EL (cell line): Measurements from ENCODE around the gene TLCD5.

Experiments
- DNase-seq: peaks from one replicate; pipeline ENCODE4 v3.0.0-alpha.2; 2016

TLCD5 gene

DNA sequence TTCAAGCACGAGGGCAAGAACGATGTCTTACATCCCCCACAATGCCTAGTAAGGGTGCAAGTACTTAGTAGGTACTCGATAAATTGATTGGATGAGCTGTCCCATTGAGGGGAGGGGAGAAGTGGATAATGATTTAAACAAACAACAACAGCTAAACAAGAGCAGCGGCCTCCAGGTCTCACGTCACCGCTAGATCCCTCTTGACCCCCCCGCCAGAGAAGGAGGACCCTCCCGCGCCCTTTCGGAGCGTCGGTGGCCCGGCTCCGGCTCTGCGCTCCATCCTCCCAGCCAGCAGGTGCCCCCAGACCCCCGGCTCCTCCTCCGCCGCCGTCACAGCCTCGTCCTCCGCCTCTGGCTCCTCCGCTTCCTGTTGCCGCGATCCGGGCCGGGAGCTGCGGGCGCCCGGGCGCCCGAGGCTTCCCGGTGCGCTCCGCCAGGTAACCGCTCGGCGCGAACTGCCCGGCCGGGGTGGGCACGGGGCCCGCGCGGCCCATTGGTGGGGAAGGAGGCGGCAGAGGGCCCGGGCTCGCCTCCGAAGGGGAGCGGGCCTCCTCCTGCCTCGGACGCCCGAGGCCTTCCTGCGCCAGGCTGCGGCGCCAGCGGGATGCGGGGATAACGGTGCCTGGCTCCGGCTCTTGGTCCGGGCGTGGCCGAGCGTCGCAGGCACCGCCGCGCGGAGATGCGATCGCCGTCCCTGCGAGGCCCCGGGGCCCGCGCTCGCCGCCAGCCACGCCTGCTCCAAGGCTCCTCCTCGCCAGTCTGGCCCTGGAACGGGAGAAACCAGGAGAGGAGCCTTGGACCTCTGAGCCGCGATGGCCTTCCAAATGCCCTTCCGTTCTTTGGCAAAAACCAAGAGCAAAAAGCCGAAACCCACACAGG is at the start of gene TLCD5:
Gene TLCD5 (plus strand): TSS at position 368 of the 879 bp plus-strand sequence. CDS start 2,143 bp downstream, outside the sequence.
- DNase-seq = peak; percentile 75

DNA sequence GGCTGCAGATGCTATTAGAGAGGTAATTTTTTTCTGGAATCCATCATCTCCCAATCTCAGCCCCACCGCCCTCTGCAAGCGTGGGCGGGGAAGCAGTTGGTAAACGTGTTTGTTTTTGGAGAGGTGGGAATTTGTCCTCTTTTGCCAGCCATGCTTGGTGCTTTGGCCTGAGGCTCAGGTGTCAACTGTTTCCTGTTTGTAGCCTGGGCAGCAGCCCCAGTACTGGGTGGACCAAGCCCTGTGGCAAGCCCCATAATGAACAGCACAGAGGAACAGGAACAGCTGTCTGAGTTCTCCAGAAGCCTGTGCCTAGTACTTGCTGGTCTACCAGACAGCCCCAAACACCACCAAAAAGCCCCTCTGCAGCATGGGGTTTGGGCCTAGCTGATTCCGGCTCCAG is 45.6 kb upstream of the TLCD5 start:
- no peak for DNase-seq

DNA sequence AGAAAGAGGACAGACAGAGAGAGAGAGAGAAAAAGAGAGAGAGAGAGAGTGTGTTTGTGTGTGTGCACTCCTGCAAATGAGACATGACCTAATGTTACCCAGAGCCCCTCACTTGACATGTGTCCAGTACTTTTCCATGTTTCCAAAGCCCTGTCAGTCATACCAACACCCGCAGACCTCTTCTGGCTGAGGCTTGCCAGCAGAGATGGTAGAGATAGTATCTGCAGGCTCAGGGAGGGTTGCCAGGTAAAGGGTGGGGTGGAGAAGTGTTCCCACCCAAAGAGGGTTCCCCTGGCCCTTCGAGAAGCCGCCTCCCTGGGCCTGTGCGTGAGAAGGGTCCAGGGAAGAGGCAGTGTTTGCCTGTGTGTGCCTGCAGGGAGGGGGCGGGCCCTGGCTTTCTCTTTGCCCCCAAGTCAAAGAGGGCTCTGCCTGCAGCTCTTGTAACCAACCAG is 44.5 kb upstream of the TLCD5 start:
- DNase-seq = no peak

DNA sequence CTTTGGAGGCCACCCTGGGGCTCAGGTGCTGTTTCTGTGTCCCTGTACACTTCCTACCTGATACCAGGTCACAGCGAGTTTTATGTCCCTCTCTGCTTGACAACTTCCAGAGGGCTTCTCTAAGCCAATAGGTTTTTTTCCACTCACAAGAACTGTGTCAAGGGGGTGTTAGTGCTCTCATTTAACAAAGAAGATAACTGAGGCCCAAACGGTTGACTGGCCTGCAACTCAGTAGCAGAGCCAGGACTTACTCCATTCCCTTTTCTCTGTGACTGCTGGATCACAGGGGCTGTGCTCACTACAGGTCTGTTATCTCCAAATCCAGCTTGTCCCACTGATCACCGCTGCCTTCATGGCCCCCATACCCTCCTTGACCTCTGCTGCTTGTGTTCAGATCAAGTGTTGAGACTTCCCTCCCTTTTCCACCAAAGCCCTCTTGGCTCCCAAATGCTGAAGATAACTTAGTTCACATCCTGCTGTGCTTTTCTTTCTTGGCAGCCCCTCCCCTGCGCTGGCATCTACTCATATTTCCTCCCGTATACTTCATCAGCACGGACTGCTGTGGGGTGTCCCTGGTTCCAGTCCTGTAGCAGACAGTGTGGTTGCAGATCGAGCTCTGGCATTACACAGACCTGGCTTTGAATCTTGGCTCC is 43.8 kb upstream of the TLCD5 start:
- peak; percentile 8 for DNase-seq

DNA sequence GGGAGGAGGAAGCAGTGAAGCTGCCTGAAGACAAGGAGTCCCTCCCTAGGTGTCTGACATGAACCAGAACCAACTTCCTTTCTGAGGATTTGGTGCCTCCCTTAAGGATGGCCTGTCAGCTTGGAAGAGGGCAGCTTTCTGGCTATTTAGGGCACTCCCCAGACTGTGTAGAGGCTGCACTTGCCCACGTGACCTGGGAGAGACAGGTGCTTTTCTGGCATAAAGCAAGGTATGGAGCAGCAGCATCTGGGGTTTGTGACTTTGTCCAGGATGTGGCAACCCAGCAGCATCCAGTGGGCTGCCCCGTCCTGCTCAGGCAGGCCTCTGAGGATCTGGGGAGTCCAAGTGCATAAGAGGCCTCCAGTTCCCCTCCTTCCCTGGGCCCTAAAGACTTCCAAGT is 42.0 kb upstream of the TLCD5 start:
- DNase-seq = no peak

DNA sequence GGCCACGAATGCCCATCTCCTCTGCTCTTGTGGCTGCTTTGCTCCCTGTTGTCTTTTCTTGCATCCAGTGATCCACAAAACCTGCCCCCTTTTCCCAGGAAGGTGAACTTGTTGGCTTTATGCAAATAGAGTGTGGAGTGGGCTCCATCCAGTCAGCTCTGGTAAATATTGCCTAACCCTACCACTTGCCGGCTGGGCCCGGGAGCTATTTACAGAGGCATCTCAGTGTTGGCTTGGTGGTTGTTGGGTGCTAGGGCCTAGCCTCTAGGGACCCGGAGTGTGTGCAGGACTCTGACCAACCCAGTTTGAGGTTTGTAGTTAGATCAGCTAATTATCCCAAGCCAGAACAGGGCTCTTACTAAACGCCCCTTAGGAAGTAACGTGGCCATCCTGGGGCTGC is 40.8 kb upstream of the TLCD5 start:
- no peak for DNase-seq

DNA sequence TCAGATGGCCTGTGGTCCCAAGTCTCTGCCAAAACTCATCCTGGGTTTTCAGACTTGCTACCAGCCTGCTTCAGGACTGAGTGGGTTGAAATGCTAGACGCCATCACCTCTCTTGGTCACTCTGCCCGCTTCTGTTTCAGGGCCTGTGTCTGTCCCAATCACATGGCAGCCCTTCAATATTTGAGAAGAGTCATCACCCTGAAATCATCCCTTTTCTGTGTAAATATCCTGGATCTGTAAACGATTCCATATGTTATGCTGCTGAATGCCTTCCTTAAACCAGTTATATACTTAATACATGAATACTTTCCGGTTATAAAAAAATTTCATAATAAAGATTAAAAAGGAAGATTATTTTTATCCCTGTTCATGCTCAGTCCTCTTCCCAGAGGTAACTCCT is 39.8 kb upstream of the TLCD5 start:
- no peak for DNase-seq

DNA sequence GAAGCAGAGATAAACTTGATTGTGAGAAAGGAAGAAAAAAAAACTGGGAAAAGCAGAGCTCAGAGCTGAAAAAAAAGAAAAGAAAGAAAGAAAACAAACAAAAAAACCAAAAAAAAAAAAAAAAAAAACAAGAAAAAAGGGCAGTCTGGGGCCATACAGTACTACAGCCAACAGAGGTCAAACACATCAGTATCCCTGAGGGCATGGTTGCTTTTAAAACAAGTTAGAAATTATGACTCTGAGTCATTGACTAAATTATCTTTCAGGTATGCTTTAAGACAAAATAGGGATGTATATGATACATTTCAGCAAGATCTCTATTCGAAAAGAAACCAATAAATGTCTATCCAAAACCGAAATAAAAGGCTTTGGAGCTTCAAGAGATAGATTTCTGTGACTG is 37.1 kb upstream of the TLCD5 start:
- no peak for DNase-seq

DNA sequence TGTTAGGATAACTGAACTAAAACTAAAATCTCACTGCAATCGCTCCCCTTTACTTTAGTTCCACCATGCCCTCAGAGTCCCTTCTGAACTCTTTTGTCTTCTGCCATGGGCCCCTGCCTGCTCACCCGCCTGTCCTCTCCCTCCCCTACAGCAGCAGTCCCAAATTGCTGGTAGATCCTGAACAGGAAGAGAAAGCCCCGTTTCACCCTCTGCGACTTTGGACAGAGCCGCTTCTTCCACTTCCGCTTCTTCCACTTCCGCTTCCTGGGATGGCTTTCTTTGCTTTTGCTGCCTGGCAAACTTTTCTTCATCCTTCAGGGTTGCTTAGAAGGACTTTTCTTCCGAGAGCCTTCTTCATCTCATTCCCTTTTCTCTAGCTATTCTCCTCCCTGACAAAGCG is 35.7 kb upstream of the TLCD5 start:
- DNase-seq = no peak

DNA sequence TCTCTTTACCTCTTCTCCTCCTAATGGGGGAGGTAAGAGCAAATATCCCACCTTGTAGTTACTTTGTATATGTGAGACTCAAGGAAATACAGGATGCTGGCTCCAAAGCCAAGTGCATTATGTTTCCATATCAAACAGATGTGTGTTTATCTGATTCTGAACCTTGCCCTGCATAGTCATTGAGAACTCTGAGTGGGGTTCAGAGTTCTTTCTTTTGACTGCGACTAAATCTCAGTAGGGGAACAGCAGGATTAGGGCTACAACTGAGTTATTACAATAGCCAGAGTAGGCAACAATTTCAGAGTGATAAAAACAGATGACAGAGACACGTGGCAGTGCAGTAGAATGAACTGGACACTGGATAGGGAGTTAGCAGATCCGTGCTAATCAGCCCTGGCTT is 34.1 kb upstream of the TLCD5 start:
- no peak for DNase-seq

DNA sequence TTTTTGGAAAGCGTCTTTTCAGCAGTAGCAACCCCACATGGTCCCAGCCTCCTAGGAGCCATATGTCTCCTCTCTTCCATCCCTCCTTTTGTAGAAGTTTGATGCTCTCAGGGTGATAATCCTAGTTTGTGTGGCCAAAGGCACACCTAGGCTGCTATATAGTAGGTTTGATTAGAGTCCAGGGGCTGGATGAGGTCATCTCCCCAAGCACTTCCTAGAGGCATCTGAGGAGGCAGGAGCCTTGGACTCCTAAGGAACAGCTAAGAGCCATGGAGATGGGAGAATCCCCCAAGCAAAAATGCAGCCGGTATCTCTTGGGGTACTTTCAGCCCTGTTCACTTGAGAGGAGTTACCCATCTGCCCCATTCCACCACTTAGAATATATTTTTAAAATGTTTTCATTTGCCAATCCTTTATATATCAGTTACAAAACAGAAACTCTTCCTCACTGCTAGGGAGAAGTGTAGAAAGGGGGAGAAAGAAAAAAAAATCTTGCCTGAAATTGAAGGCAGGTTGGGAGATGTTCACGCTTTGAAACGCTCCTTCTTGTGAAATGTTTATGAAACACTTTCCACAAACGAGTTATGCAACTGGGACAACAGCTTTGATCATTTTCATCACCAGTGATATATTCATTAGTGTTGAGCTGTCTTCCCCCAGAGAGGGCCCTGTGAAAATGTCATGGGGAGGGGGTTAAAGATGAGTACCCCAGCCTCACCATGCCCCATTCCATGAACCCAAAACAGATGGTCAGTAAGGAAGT is 31.9 kb upstream of the TLCD5 start:
- no peak for DNase-seq

DNA sequence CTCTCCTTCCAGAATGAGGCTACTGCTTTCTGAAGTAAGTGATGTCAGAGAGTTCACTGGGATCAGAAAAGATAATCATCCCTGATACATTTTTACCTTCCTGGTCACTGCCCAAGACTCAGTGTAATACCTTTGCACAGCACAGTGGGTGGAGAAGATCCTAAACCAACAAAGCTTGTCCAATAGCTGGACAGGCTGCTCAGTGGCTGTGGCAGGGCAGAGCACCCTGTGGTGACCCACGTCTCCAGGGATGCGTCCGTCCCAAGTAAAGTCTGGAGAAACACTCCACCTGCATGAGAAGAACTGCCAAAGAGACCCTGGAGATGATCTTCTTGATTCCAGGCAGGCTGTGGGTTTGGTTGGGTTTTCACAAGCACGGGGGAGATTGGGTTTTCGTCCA is 31.0 kb upstream of the TLCD5 start:
- no peak for DNase-seq

DNA sequence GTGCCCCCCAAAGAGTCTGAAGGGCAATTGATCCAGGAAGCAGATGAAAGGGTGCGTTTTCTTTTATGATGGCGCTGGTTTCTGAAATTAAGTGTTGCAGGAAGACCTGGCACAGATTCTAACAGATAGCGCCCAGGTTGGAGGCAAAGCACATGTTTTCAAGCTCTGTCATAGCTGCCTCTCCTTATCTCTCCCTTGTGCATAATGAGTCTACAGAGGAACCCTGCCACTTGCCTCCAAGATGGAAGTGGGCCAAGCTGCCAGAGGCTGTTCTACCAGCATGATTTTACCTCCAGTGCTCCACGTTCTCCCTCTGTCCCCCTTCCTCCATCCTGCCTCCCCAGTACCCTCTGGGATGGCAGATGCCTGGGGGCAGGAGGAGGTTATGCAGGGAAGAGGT is 30.0 kb upstream of the TLCD5 start:
- DNase-seq = no peak

DNA sequence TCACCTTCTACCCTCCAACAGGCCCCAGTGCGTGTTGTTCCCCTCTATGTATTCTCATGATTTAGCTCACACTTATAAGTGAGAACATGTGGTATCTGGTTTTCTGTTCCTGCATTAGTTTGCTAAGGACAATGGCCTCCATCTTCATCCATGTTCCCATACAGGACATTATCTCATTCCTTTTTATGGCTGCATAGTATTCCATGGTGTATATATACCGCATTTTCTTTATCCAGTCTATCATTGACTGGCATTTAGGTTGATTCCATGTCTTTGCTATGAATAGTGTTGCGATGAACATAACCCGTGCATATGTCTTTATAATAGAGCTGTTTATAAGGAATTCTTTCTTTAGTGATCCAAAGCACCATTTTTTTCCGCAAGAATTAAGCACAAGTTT is 28.5 kb upstream of the TLCD5 start:
- DNase-seq = no peak

DNA sequence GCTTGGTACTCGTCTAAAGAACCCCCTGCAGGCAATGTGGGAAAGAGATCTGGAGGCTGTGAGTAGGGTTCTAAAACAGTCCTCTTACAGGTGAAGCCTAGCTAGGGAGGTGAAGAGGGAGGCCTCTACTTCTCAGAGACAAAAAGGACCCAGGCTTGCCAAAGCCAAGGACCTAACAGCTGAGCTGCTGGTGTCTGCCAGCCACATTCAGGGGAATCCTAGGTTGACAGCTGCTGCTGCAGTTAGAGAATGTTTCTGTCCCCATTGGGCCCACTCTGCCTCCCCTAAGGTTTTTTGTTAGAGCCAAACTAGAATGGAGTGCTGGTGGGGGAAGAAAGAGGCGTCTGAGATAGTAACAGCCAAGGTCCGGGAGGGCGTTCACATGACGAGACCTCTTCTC is 26.6 kb upstream of the TLCD5 start:
- no peak for DNase-seq

DNA sequence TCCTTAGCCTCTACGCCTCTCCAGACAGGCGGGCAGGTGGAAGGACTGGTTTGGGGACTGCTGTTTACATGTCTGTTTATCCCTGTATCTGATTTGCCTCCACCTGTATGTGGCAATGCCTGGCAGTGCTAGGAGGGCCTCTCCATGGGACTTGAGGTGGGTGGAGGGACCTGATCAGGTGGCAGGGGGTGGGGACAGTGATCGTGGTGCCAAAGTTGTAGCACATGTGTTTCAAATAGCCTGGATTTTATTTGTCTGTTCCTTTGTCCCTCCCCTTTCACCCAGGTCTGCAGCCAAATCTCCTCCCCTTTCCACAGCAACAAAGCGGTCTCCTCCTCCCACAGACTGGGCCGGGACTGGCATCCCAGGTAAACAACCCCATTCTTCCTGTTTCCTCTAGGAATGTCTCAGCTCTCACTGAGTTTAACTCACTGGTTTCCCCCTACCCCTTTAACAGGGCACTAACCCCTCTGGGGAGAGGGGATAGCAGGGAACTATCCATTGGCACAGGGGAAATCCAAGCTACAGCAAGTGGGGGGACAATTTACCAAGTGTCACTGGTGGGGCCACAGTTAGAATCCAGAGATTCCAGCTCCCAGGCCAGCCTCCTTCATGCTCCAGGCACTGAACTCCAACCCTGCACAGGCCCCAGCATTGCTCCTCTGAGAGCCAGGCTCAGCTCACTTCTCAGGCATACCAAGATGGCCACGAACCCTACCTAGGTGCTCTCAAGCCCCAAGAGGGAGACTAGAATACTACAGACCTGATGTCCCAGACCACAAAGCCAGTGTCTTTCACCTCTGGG is 22.9 kb upstream of the TLCD5 start:
- DNase-seq = no peak

DNA sequence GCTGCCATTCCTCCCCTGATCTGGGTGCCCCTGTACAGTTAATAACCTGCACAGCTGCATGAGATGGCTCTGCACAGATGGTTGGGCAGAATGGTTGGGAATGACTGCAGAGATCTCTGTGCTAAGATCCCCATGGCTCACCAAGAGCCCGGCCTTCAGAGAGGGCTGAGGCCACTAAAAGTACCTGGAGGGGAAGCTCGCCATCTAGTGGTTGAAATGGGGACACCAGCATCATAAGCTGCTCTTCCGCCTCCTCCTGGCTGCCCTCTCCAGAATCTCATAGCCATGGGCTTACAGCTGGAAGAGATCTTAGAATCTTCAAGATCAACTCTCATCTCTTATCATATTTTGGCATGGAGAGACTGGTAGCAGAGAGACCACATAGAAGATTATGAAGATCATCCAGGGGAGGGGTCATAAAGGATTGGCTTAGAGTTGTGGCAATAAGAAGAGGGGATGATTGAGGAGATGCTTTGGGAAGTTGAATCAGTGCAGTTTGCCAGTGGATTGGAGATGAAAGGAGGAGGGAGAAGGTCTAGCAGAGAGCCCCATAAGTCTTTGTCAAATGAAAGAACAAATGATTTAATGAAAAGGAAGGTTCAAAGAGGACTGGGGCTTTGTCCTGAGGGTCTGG is 22.0 kb upstream of the TLCD5 start:
- peak; percentile 79 for DNase-seq

DNA sequence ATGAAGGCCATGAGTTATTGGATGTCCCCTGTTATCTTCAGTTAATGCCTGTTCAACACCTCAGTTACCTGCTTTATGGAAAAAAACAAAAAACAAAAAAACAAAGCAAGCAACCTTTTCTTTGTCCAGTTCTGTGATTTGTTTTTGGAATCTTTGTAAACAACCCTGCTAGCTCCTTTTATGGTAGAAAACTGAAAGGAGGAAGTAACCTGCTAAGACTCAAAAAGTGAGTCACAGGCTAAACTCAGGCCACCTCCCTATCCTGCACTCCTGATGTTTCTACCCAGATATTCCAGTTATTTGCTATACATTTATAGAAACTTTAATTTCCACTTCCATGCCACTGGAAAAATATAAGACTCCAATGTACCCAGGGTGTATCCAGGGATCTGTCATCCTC is 20.6 kb upstream of the TLCD5 start:
- DNase-seq = peak; percentile 43

DNA sequence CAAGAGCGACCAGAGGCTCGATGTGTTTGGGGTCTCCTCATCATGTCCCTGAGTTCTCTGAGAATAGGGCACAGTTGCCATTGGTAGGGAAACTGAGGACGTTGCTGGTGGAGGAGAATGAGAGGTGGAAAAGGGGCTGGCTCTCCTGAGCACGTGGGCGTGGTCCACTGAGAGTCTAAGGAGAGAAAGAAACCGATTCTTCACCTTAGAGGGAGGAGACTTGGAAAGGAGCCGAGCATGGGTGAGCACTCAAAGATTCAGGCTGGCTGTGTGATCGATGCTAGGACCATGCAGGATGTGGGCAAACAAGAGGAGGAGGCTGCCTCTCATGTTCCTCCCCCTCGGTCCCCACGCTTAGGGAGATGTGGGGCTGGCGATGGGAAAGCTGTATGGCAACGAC is 19.8 kb upstream of the TLCD5 start:
- DNase-seq = no peak

DNA sequence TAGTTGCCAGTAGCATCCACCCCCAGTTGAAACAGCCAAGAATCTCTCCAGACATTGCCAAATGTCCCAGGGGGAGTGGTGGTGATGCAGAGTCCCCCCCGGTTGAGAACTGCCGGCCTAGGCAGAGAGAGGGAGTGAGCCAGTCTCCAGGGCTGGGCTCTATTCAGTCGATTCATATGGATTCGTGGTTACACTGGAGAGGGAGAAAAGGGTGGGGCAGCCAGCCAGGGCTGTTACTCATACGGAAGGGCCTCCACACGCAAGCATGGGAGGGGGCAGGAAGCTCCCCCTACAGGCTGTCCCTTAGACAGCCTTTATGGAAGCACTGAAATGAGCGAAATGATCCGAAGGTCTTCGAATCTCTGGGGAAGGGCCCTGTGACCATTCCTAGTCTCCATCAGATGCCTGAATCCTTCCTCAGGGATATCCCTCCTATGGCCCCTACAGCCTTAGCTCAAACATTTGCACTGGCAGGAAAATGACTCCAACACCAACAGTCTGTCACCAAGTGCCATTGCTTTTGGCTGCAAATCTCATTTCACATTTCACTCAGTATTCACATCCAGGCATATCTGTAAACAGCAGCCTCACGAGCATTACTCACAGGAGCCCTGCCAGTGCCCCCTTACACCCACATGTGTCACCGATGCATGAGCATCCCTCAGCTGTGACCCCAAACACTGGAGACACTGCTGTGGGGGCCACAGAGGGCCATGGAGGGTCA is 18.4 kb upstream of the TLCD5 start:
- DNase-seq = peak; percentile 89

DNA sequence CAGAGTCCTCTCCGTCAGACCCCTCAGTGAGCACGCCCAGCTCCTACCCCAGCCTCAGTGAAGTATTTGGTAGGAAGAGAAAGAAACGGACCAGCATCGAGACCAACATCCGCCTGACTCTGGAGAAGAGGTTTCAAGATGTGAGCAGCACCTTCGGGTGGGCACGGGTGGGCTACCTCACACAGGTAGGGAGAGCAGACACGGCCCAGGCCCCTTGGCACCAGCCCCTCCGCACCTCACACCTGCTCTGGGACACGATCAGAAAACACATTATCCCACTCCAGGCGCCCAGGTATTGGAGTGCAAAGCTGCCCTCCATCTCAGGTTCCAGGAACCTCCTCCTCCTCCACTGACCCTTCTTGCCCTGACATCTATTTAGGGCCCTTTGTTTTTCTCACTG is 17.6 kb upstream of the TLCD5 start:
- DNase-seq = no peak

DNA sequence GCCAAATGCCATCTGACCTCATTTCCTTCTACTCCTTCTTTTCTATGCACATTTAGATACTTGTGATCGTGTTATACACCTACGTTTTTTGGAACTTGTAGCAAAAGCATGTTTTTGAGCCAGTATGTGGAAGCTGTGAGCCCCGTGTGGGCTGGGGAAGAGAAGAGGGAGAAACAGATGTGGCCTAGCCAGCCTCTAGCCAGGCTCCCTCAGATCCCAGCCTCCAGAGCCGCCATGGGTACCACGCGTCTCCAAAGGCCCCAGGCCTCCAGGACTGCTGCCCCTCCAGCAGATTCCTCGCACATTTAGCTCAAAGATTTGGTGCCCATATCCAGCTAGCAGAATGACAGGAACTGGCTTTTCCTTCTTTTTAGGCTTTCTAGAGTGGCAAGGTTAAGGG is 17.0 kb upstream of the TLCD5 start:
- no peak for DNase-seq
